Measurements from ENCODE around the gene SNTG2.

The SNTG2 gene

DNA sequence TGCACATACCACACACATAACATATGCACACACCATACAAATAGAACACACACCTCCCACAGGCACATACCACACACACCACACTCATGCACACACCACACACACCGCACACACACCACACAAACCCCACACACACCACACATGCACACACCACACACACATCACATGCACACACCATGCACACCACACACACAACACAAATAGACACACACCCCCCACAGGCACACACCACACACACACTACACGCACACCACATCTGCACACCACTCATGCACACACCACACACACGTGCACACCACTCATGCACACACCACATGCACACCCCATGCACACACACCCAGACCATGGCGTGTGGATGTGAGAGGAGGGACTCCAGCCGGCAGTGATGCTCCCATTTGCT, 300.9 kb downstream of the SNTG2 start:
- H3K9me3 ChIP-seq (ENCODE audit: low read depth, low read length): no peaks in the 10 kb centered on the region
- H3K27ac ChIP-seq: no peak overlapping the region
- DNase-seq (ENCODE audit: low read depth, low spot score): no peak
- TF ChIP-seq POLR2AphosphoS5 (IDR thresholded peaks at IDR 0.05; ENCODE audit: borderline replicate concordance, low read depth, low read length) (no peak), FOXP2 (optimal IDR thresholded peaks at IDR 0.05; ENCODE audit: control extremely low read depth, extremely low read length, insufficient read depth) (no peak), EZH2 (IDR thresholded peaks at IDR 0.05) (no peak)
- no peaks in the 10 kb centered on the region for H3K36me3 ChIP-seq (ENCODE audit: insufficient read depth, low read length)
- no peak overlapping the region for H3K9ac ChIP-seq (ENCODE audit: insufficient read length)
- no peak overlapping the region for H3K4me3 ChIP-seq

DNA sequence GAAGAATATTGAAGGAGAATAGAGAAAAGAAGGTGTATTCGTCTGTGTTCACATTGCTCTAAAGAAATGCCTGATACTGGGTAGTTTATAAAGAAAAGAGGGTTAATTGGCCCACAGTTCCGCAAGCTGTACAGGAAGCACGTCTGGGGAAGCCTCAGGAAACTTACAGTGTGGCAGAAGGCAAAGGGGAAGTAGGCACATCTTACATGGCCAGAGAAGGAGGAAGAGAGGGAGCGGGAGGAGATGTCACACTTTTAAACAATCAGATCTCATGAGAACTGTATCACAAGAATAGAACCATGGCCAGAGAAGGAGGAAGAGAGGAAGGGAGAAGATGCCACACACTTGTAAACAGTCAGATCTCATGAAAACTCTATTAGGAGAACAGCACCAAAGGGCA, 303.0 kb downstream of the SNTG2 start:
- no peak overlapping the region for H3K4me3 ChIP-seq
- H3K9me3 ChIP-seq (ENCODE audit: low read depth, low read length): no peaks in the 10 kb centered on the region
- no peak overlapping the region for H3K9ac ChIP-seq (ENCODE audit: insufficient read length)
- no peak overlapping the region for H3K27ac ChIP-seq
- no peaks in the 10 kb centered on the region for H3K36me3 ChIP-seq (ENCODE audit: insufficient read depth, low read length)
- DNase-seq (ENCODE audit: low read depth, low spot score): no peak
- TF ChIP-seq FOXP2 (optimal IDR thresholded peaks at IDR 0.05; ENCODE audit: control extremely low read depth, extremely low read length, insufficient read depth) (no peak), EZH2 (IDR thresholded peaks at IDR 0.05) (no peak), POLR2AphosphoS5 (IDR thresholded peaks at IDR 0.05; ENCODE audit: borderline replicate concordance, low read depth, low read length) (no peak)

DNA sequence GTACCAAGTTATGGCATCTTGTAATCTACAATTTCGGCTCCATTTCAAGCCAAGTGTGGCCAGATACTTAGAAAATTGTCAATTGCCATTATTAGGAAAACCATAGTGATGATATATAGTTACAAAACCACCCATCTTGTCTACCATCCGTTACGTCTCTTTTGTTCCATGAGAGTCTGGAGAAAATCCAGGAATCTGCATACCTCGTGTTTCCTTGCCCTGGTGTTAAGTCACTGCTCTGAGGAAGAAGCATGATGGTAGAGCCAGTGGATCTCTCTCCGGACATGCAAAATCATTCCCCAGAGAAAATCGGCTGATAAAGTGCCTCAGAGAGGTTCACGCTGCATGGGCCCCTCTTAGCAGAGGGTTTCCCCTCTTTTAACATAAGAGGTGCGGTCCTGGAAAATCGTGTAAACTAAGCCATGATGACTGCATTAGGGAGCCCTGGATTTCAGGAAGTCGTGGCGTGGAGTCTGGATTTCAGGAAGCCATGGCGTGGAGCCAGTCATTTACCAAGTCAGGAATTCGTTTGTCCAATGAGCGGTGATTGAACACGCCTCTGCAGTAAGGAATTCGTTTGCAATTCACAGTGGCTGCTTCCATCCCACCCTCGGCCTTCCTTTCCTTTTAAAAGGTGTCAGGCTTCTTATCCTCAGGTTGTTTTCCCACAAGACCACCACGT, 304.2 kb downstream of the SNTG2 start:
- no peak overlapping the region for H3K4me3 ChIP-seq
- DNase-seq (ENCODE audit: low read depth, low spot score): no peak

DNA sequence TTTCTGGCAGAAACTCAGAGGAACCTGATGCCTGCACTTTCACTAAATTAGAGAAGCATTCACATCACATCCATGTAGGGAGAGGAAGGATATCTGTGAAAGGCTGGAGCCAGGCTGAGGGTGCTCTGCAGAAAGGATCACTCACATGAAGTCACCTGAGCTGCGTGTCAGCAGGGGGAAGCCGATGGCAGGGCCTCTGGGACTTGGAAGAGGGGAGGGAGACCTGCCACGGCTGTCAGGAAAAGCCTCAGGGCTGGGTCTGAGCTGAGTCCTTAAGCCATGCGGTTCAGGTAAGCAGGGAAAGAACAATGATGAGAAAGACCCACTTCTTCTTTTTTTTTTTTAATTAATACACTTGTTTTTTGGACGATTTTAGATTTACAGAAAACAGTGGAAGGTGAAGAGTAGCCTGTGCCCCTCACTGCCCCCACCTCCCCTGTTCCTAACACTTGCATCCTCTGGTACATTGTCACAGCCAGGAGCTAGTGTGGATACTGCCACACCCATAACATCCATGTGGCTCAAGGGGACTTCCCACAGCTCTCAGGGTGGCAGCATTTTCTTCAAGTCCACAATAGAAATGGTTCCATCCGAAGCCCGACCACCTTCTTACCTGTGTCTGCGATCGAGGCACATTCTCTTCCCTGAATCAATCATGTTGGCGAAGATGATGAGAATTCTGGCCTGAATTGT, 306.1 kb downstream of the SNTG2 start:
- no peak for DNase-seq (ENCODE audit: low read depth, low spot score)
- H3K9me3 ChIP-seq (ENCODE audit: low read depth, low read length): no peaks in the 10 kb centered on the region
- TF ChIP-seq POLR2AphosphoS5 (IDR thresholded peaks at IDR 0.05; ENCODE audit: borderline replicate concordance, low read depth, low read length) (no peak), FOXP2 (optimal IDR thresholded peaks at IDR 0.05; ENCODE audit: control extremely low read depth, extremely low read length, insufficient read depth) (no peak), EZH2 (IDR thresholded peaks at IDR 0.05) (no peak)
- no peak overlapping the region for H3K27ac ChIP-seq
- no peaks in the 10 kb centered on the region for H3K36me3 ChIP-seq (ENCODE audit: insufficient read depth, low read length)
- no peak overlapping the region for H3K9ac ChIP-seq (ENCODE audit: insufficient read length)
- no peak overlapping the region for H3K4me3 ChIP-seq

More for the DNA sequence above, 304.2 kb downstream of the SNTG2 start:
- H3K9ac ChIP-seq (ENCODE audit: insufficient read length): no peak overlapping the region
- no peaks in the 10 kb centered on the region for H3K9me3 ChIP-seq (ENCODE audit: low read depth, low read length)
- no peak for TF ChIP-seq EZH2 (IDR thresholded peaks at IDR 0.05)
- no peak for TF ChIP-seq FOXP2 (optimal IDR thresholded peaks at IDR 0.05; ENCODE audit: control extremely low read depth, extremely low read length, insufficient read depth)
- no peak for TF ChIP-seq POLR2AphosphoS5 (IDR thresholded peaks at IDR 0.05; ENCODE audit: borderline replicate concordance, low read depth, low read length)
- H3K36me3 ChIP-seq (ENCODE audit: insufficient read depth, low read length): no peaks in the 10 kb centered on the region
- no peak overlapping the region for H3K27ac ChIP-seq

DNA sequence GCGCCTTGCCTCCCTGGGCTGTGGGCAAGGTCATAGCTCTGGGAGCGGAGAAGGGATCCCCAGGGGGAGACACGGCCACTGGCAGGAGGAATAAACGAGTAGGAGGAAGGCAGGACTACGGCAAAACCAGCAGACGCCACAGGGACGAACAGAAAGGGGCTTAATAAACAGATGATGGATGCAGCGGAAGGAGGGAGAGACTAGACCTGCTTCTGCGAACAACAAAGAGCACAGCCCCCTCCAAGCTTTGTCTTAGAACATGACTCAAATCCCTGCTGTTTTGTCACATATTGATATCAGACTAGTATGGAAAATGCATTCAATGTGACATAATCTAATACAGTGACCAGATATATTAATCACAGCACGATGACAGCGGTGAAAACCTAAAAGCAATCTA, 306.7 kb downstream of the SNTG2 start:
- Histone ChIP-seq H3K9me3 (ENCODE audit: low read depth, low read length) (no peaks in the 10 kb centered on the region), H3K27ac (no peak overlapping the region), H3K4me3 (no peak overlapping the region), H3K9ac (ENCODE audit: insufficient read length) (no peak overlapping the region), H3K36me3 (ENCODE audit: insufficient read depth, low read length) (no peaks in the 10 kb centered on the region)
- DNase-seq (ENCODE audit: low read depth, low spot score): no peak
- TF ChIP-seq POLR2AphosphoS5 (IDR thresholded peaks at IDR 0.05; ENCODE audit: borderline replicate concordance, low read depth, low read length) (no peak), EZH2 (IDR thresholded peaks at IDR 0.05) (no peak), FOXP2 (optimal IDR thresholded peaks at IDR 0.05; ENCODE audit: control extremely low read depth, extremely low read length, insufficient read depth) (no peak)

DNA sequence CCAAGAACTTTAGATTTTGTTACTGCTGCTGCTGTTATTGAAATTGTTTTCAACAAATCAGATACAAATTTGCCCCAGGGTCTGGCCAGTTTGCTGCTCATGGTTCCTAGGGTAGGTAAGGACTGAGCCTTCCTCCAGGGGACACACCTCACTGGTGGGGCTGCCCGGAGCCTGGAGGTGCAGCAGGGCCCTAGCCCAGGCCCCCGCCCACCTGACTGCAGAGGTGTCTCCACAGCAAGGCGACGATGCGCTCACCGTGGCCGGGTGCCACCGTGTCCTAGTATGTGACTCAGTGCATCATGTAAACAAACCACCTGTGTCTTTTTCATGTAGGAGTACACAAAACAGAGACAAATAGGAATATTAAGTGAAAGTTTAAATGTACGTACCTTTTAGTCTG, 309.1 kb downstream of the SNTG2 start:
- Histone ChIP-seq H3K4me3 (no peak overlapping the region), H3K9ac (ENCODE audit: insufficient read length) (no peak overlapping the region), H3K36me3 (ENCODE audit: insufficient read depth, low read length) (no peaks in the 10 kb centered on the region), H3K27ac (no peak overlapping the region), H3K9me3 (ENCODE audit: low read depth, low read length) (no peaks in the 10 kb centered on the region)
- DNase-seq (ENCODE audit: low read depth, low spot score): no peak
- no peak for TF ChIP-seq POLR2AphosphoS5 (IDR thresholded peaks at IDR 0.05; ENCODE audit: borderline replicate concordance, low read depth, low read length)
- TF ChIP-seq EZH2 (IDR thresholded peaks at IDR 0.05): no peak
- no peak for TF ChIP-seq FOXP2 (optimal IDR thresholded peaks at IDR 0.05; ENCODE audit: control extremely low read depth, extremely low read length, insufficient read depth)

DNA sequence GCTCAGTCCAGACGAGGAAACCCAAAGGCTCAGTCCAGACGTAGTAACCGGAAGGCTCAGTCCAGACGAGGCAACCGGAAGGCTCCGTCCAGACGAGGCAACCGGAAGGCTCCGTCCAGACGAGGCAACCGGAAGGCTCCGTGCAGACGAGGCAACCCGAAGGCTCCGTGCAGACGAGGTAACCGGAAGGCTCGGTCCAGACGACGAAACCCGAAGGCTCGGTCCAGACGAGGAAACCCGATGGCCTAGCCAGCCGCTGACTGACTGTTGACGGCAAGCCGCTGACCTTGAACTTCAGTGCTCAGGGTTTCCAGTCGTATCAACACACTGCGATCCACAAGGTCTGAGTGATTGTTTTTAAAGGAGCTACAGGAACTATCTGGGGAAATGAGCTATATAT, 312.0 kb downstream of the SNTG2 start:
- no peak for DNase-seq (ENCODE audit: low read depth, low spot score)
- TF ChIP-seq FOXP2 (optimal IDR thresholded peaks at IDR 0.05; ENCODE audit: control extremely low read depth, extremely low read length, insufficient read depth) (no peak), EZH2 (IDR thresholded peaks at IDR 0.05) (no peak), POLR2AphosphoS5 (IDR thresholded peaks at IDR 0.05; ENCODE audit: borderline replicate concordance, low read depth, low read length) (no peak)

DNA sequence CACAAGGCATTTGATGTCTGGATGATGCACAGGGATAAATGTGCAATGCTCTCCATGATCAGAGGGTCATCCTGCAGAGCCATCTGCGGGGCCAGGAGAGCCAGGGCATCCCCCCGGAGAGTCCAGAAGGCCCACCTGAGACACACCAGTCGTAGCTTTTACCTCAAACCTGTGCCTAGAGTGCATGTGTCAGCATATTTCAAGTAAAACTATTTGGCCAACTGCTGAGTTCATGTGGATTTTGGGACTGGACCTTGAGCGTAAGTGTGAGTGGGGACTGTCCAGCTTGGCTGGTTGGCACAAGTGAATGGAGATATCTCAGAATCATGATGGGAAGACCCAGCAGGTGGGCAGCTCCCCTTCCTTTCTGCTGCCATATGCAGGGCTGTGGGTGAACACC, 314.8 kb downstream of the SNTG2 start:
- Histone ChIP-seq H3K27ac (no peak overlapping the region), H3K9me3 (ENCODE audit: low read depth, low read length) (no peaks in the 10 kb centered on the region), H3K4me3 (no peak overlapping the region), H3K9ac (ENCODE audit: insufficient read length) (no peak overlapping the region), H3K36me3 (ENCODE audit: insufficient read depth, low read length) (no peaks in the 10 kb centered on the region)
- no peak for DNase-seq (ENCODE audit: low read depth, low spot score)
- TF ChIP-seq POLR2AphosphoS5 (IDR thresholded peaks at IDR 0.05; ENCODE audit: borderline replicate concordance, low read depth, low read length): no peak

More for the DNA sequence above, 312.0 kb downstream of the SNTG2 start:
- H3K9me3 ChIP-seq (ENCODE audit: low read depth, low read length): no peaks in the 10 kb centered on the region
- H3K9ac ChIP-seq (ENCODE audit: insufficient read length): no peak overlapping the region
- no peaks in the 10 kb centered on the region for H3K36me3 ChIP-seq (ENCODE audit: insufficient read depth, low read length)
- H3K27ac ChIP-seq: no peak overlapping the region
- H3K4me3 ChIP-seq: no peak overlapping the region
